Smooth muscle cell (in vitro differentiated cells): Measurements from ENCODE around the gene UBL4B. TPM values are rescaled to one million over a fixed set of nuclear protein-coding genes. Genes with fewer than 3 reads are reported as not detected.

Experiments
- DNase-seq: peaks from one replicate; lab custom pipeline; 2025; ENCODE audit not compliant: unreplicated experiment; lab: John Stamatoyannopoulos, UW
- H2AFZ ChIP-seq: fragments of 200-600 bp; sonication (generic); 2 replicates; pipeline ENCODE4 v1.6.0; 2016; ENCODE audit warnings: antibody characterized with exemption, low read depth, mild to moderate bottlenecking
- H3F3A ChIP-seq: fragments of 200-600 bp; sonication (generic); 2 replicates; pipeline ENCODE4 v1.6.0; 2017; ENCODE audit warnings: antibody characterized with exemption, low read depth
- H3K27ac ChIP-seq: fragments of 200-600 bp; sonication (generic); 2 replicates; pipeline ENCODE4 v1.5.1; 2016; ENCODE audit warnings: low read depth, mild to moderate bottlenecking
- H3K27me3 ChIP-seq: fragments of 200-600 bp; sonication (generic); 2 replicates; pipeline ENCODE4 v1.6.1; 2016; ENCODE audit warnings: low read depth, mild to moderate bottlenecking
- H3K36me3 ChIP-seq: fragments of 200-600 bp; sonication (generic); 2 replicates; pipeline ENCODE4 v1.5.1; 2016; ENCODE audit warnings: low read depth
- H3K4me1 ChIP-seq: fragments of 200-600 bp; sonication (generic); 2 replicates; pipeline ENCODE4 v1.5.1; 2016; ENCODE audit warnings: low read depth
- H3K4me2 ChIP-seq: fragments of 200-600 bp; sonication (generic); 2 replicates; pipeline ENCODE4 v1.6.0; 2016; ENCODE audit warnings: mild to moderate bottlenecking
- H3K4me3 ChIP-seq: fragments of 200-600 bp; sonication (generic); 2 replicates; pipeline ENCODE4 v1.5.1; 2016; ENCODE audit warnings: mild to moderate bottlenecking
- H3K79me2 ChIP-seq: fragments of 200-600 bp; sonication (generic); 2 replicates; pipeline ENCODE4 v1.6.0; 2016; ENCODE audit warnings: low read depth, mild to moderate bottlenecking
- H3K9ac ChIP-seq: fragments of 200-600 bp; sonication (generic); 2 replicates; pipeline ENCODE4 v1.6.0; 2016; ENCODE audit warnings: low read depth
- H3K9me3 ChIP-seq: fragments of 200-600 bp; sonication (generic); replicated peaks from 2 replicates; pipeline ENCODE4 v1.5.1; 2016; ENCODE audit warnings: low read depth
- H4K20me1 ChIP-seq: fragments of 200-600 bp; sonication (generic); 2 replicates; pipeline ENCODE4 v1.6.0; 2016; ENCODE audit warnings: low read depth
- CTCF ChIP-seq: fragments of 200-600 bp; sonication (generic); IDR thresholded peaks from 2 replicates; pipeline ENCODE4 v1.5.1; 2017; ENCODE audit warnings: borderline replicate concordance, mild to moderate bottlenecking, antibody characterized with exemption; ENCODE audit not compliant: insufficient read depth, poor library complexity, severe bottlenecking
- WGBS: methylation state at CpG from one replicate; pipeline ENCODE4 v1.1.7; 2016; ENCODE audit warnings: low lambda C conversion rate; 5-methylcytosine and 5-hydroxymethylcytosine counted together
- polyA plus RNA-seq: library from polyadenylated mRNA; unstranded; fragments of >200 nt; fragmentation: Nextera tagmentation; extraction: Ambion mirVana; gene quantifications from 2 replicates; pipeline ENCODE4 v1.2.1, GENCODE V29; 2016
- total RNA-seq: library from RNA; depleted of rRNA; stranded (reverse); fragments of >200 nt; gene quantifications from 2 replicates; pipeline ENCODE4 v1.2.3, GENCODE V29; 2014

UBL4B gene
- total and polyA plus RNA-seq, 2 experiments from 2014 or later, result not detected

GRCh38 chr1:110065841-110066240, 46.4 kb upstream of the UBL4B start:
- Histone ChIP-seq H2AFZ (no peak overlapping the region), H3K4me2 (no peak overlapping the region), H4K20me1 (peaks cover 44% of the 10 kb centered on the region), H3K27ac (no peak overlapping the region), H3K36me3 (no peaks in the 10 kb centered on the region), H3K4me1 (peaks cover 17% of the 10 kb centered on the region), H3F3A (no peaks in the 10 kb centered on the region), H3K79me2 (no peaks in the 10 kb centered on the region), H3K9ac (no peak overlapping the region), H3K27me3 (peaks cover 55% of the 10 kb centered on the region), H3K4me3 (no peak overlapping the region), H3K9me3 (no peaks in the 10 kb centered on the region)
- DNase-seq, result no peak
- 83% methylated on average over 5 of the region's 5 CpGs for WGBS
- no peak for TF ChIP-seq CTCF

GRCh38 chr1:110067479-110067892, 44.8 kb upstream of the UBL4B start:
- Histone ChIP-seq H3K4me2 (peak overlapping the region; percentile 73), H3K36me3 (no peaks in the 10 kb centered on the region), H3F3A (no peaks in the 10 kb centered on the region), H3K79me2 (no peaks in the 10 kb centered on the region), H3K4me1 (peaks cover 17% of the 10 kb centered on the region), H3K27ac (no peak overlapping the region), H2AFZ (no peak overlapping the region), H3K4me3 (no peak overlapping the region), H3K9ac (no peak overlapping the region), H4K20me1 (peaks cover 32% of the 10 kb centered on the region), H3K9me3 (no peaks in the 10 kb centered on the region), H3K27me3 (peaks cover 72% of the 10 kb centered on the region)
- 26% methylated on average over 23 of the region's 23 CpGs for WGBS
- no peak for DNase-seq
- TF ChIP-seq CTCF, result no peak

- no peak for TF ChIP-seq CTCF
- no peak for DNase-seq
- peak overlapping the region; percentile 73 for H3K4me2 ChIP-seq
- H4K20me1 ChIP-seq, result peaks cover 28% of the 10 kb centered on the region
- H3K27ac ChIP-seq, result no peak overlapping the region
- no peaks in the 10 kb centered on the region for H3K36me3 ChIP-seq
- peaks cover 17% of the 10 kb centered on the region for H3K4me1 ChIP-seq
- no peak overlapping the region for H3K4me3 ChIP-seq
- no peaks in the 10 kb centered on the region for H3K79me2 ChIP-seq
- no peaks in the 10 kb centered on the region for H3F3A ChIP-seq
- 5% methylated on average over 68 of the region's 68 CpGs for WGBS
- H3K9ac ChIP-seq, result no peak overlapping the region
- H3K27me3 ChIP-seq, result peaks cover 78% of the 10 kb centered on the region
- no peaks in the 10 kb centered on the region for H3K9me3 ChIP-seq
- no peak overlapping the region for H2AFZ ChIP-seq
Measured at GRCh38 chr1:110067893-110068645, 44.2 kb upstream of the UBL4B start.
